GM21825 (cell line): ENCODE measurements around the gene CIROP.

Experiments used
- ATAC-seq: cut with Tn5 transposase; IDR thresholded peaks from one replicate; pipeline ENCODE4 v1.9.1; 2021; ENCODE audit warnings: mild to moderate bottlenecking, moderate library complexity; ENCODE audit not compliant: unreplicated experiment

Gene CIROP

DNA sequence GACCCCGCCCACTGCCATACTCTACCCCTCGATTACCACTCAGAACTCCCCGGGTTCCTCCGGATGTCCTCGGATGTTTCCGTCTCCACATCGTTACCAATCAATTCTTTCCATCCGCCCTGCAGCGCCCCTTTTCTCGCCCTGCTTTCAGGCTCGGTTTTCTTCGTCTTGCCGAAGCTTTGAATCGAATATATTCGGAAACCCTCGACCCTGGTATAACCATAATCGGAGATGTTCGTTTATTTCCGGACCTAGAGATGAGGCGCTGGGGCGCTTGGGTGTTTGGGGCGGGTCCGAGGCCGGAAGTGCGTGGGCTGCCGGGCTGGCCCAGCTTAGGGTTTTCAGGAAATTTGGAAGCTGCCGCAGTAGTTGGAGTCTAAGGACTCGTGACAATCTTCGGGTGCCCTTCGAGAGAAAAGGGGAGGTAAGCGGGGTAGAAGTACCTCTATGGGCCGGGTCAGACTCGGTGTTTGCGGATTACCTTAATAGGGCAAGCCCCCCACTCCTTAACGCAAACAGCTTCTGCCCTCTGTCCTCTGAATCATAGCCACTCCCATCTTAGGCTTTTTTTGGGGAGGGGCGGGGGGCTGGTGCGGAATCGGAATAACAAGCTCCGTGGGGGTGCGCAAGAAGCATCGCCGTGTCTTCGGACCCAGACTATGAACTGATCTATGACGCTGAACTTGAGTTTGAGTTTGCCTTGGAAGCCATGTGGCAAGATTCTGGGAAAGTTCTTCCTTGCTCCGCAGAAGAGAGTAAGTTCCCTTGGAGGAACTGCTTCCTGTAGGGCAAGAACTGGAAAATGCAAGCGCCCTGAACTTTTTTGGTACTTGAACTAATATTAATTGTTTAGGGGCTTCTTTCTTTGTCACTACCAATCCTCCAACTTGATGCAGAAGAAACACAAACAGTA lies 9.3 kb downstream of the CIROP start, which contains the start of gene C14orf119:
C14orf119 (plus strand) TSS at position 310 of the 913 bp plus-strand sequence. CDS start 2,154 bp downstream, outside the sequence.
- ATAC-seq, result peak; percentile 86

GRCh38 chr14:23094666-23095195 lies 10.1 kb downstream of the CIROP start, which contains the start of gene ACIN1:
TSS of gene ACIN1 (minus strand) at chr14:23095136. CDS start at chr14:23095112, 24 bp downstream.
- peak; percentile 38 for ATAC-seq

- ATAC-seq, result no peak
These were observed 10.7 kb downstream of the CIROP start for GRCh38 chr14:23093991-23094665.

GRCh38 chr14:23093526-23093925 lies 11.3 kb downstream of the CIROP start:
- ATAC-seq, result no peak

GRCh38 chr14:23093104-23093503 lies 11.7 kb downstream of the CIROP start:
- ATAC-seq, result no peak

DNA sequence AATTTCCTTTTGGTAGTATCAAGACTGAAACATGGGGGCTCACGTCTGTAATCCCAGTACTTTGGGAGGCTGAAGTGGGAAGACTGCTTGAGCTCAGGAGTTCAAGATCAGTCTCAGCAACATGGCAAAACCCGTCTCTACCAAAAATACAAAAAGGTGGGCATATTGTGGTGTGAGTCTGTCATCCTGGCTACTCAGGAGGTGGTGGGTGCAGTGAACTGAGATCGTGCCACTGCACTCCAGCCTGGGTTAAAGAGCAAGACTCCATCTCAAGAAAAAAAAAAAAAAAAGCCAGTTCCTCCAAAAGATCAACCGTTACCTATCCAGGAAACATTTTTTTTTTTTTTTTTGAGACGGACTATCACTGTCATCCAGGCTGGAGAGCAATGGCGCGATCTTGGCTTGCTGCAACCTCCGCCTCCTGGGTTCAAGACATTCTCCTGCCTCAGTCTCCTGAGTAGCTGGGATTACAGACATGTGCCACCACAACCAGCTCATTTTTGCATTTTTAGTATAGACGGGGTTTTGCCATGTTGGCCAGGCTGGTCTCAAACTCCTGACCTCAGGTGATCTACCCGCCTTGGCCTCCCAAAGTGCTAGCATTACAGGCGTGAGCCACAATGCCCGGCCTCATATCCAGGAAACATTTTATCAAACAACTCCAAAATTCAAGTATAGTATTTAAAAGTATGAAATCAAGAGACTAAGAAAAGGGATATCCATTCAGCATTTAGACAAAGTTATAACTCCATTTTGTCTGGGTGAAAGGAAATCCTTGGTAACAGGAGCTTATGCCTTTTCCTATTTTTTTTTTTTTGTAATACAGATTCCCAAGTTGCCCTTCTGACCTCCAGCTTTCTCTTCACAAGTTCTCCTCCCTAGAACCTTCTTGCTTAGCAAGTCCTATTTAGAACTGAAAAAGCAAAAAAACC lies 13.2 kb downstream of the CIROP start:
- no peak for ATAC-seq

DNA sequence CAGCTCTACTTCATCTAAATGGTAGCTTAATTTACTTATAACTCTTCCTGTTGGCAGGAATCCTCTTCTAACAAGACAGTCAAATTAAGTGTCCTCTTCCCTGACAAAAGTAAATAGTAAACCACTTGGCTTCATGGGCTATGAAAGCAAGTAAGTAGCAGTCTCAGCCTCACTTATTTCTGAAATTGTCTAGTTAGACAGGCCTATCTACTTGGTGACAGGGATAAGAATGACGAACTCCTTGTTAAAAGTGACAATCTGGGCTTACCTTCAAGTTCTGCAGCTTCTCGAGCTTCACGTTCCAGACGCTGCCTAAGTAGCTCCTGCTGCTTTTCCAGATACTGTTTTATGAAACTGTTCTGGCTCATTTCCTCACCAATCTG lies 14.5 kb downstream of the CIROP start:
- ATAC-seq, result no peak

DNA sequence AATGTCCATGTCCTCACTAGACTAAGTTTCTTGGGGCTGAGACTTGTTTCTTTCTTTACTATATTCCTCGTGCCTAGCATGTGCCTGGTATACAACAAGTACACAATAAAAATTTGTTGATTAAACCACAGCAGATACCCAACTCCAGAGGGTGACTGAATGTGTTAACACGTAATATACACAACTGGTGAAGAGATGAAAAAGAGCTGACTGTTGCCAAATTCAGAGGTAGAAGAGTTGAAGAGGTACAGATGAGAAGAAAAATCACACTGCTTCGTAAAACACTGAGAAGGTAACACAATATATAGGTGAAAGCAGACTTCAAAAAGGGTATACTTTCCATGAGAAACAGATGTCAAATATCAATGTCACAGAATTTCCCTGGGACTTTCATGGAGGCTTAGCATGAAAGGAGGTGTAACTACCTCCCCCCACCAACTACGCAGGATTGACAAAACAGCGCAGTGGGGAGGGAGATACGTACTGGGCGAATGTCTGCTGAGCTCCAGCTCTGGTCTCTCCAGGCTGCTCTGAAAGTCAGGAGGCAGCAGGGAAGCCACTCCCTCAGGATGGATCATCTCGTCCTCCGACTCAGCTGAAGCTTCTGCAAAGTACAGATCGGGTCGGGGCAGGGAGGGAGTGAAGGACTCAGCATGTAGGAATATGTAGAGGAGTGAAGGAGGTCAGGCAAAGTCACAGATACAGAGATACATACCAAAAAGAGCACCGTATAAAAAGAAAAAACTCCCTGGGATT lies 15.1 kb downstream of the CIROP start:
- ATAC-seq, result no peak

GRCh38 chr14:23086565-23086964 lies 18.2 kb downstream of the CIROP start:
- no peak for ATAC-seq

DNA sequence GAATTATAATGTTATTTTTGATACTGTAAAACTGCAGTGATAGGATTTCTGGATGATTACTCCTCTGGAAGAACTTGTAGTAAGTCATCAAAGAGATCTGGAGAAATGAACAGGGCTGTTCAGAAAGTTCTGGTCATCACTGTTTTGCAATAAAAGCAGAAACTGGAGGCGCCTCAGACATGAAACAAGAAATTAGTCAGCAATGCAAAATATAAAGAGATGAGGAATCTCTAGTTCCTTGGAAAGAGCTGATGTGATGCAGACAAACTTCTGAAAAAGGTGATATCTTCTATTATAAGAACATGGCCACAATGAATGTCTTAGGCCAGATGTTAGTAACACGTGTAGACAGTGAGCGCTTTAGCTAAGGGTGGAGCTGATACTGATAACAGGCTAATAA lies 19.3 kb downstream of the CIROP start:
- ATAC-seq, result no peak

- ATAC-seq, result no peak
These were observed 24.3 kb downstream of the CIROP start for GRCh38 chr14:23080474-23080873.

- no peak for ATAC-seq
These were observed 25.1 kb downstream of the CIROP start for GRCh38 chr14:23079716-23080115.

- no peak for ATAC-seq
These were observed 26.1 kb downstream of the CIROP start for GRCh38 chr14:23078692-23079116.

DNA sequence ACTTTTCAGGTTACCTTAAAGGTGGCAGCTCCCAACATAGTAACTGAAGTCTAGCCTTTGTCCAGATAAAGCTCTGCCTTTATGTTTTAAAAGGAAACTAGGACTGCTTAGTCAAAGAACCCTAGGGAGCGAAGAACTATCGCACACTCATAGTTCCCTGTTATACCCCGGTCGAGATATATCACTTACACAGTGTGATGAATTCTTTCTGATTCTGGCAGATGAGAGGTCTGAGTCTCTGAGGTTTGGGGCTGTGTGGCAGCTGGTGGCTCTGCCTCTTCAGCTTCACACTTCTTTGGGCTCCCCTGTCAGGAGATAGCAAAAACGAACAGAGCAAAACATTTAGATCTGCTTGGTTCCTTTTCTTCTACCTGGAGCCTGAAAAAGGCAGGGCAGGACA lies 26.8 kb downstream of the CIROP start:
- ATAC-seq, result no peak

GRCh38 chr14:23076785-23077408 lies 27.9 kb downstream of the CIROP start:
- ATAC-seq, result no peak

GRCh38 chr14:23074906-23075305 lies 29.9 kb downstream of the CIROP start:
- ATAC-seq, result no peak

DNA sequence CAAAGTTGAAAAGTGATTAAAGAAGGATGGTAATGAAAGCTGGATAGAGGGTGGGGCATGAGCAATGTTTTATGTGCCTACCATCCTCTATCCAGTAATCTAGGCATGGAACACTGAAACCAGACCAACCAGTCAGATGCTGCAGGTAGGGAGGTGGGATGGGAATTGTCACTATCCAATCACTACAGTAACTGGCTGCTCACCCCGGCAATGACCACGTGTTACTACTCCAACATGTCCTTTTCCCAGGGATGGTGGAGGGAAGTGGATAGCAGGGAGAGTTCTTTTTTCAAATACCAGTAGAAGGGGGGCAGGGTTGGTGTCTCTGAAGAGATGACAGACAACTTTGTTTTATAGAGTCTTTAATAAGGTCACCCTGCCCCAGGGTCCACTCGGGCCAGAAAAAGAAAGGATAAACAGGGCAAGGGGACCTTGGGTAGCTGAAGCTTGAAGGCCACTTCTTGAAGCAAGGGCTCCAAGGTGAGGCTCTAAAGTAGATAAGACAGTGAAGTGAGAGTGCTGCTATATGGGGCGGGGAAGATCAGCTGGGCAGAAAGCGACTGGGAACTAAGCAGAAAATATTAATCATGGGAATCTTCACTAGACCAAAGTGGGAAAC lies 32.8 kb downstream of the CIROP start:
- no peak for ATAC-seq

- ATAC-seq, result peak; percentile 86
These were observed 33.4 kb downstream of the CIROP start for GRCh38 chr14:23071244-23071920.
